NCI-H2107 treated with DMSO at 0.1 percent for 48 hours (cell line): Measurements from ENCODE around the gene PROX1.

Experiments
- DNase-seq: peaks from one replicate; lab custom pipeline; 2025; ENCODE audit not compliant: unreplicated experiment; lab: John Stamatoyannopoulos, UW

The PROX1 gene

GRCh38 chr1:214018386-214019268 is 30.9 kb downstream of the PROX1 start:
- DNase-seq = peak; percentile 94

- DNase-seq = peak; percentile 36
These were observed 31.7 kb downstream of the PROX1 start for GRCh38 chr1:214019499-214019898.

- DNase-seq = no peak
These were observed 33.5 kb downstream of the PROX1 start for GRCh38 chr1:214021321-214021720.

DNA sequence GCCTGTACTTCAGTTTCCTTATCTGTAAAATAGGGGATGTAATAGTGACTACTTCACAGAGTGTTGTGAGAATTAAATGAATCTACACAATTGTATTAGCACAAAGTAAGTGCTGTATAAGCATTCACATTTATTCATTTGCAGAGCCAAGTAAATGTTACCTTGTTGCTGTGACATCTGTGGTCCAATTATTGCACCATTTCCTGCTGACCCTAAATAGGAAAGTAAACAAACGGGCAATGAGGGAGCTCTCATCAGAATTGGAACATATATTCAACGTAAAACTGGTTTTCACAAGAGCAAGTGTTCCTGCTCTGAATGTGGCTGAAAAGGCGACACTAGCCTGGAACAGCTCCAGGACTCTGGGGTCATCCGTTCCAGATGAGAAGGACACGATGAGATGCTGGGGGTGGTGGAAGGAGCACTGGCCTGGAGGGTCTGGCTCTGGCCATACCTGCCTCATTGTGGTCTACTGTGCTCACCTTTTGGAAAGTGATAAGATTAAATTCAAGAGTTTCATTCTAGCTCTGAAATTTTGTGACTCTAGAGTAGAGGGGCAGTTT is 34.5 kb downstream of the PROX1 start:
- DNase-seq = no peak

DNA sequence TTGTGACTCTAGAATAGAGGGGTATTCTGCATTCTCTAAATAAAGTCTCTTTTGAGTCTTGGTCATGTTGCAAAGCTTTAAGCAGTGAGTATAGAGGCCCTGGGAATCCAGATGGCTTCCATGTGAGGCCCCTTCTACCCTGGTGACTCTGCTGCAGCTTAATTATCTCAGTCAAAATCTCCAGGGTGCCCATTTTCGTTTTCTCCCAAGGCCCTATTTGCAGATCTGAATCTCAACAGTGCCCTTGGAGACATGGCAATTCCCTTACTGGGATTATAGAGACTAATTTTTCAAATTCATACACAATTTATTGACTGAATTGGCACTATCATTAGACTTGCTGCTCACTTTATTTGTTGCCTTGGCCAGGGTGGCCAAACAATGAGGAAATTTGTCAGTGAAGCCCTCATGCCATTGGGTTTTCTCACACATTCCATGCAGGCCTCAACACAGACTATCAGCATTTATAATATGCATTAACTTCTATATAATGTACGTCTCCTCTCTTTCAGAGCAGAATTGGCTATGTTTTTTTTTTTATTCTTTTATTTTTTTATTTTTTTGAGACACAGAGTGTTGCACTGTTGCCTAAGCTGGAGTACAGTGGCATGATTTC is 35.1 kb downstream of the PROX1 start:
- DNase-seq = no peak

DNA sequence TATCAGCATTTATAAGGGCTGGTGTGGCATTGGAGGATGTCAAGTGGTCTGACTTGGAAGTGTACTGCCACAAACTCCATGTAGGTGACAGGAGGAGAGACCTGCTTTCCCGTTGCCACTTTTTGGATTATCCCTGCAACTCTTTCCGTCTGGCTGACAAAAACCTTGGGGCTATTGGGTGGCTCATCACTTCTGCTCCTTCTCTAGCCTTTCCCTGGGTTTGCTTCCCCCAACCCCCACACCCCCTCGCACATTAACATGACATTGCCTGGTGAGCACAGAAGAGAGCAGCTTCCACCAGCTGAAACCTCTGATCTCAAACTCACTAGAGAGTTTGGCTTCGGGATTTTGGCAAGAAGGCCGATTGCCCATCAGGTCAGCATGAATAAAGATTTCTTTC is 39.2 kb downstream of the PROX1 start:
- DNase-seq = no peak

DNA sequence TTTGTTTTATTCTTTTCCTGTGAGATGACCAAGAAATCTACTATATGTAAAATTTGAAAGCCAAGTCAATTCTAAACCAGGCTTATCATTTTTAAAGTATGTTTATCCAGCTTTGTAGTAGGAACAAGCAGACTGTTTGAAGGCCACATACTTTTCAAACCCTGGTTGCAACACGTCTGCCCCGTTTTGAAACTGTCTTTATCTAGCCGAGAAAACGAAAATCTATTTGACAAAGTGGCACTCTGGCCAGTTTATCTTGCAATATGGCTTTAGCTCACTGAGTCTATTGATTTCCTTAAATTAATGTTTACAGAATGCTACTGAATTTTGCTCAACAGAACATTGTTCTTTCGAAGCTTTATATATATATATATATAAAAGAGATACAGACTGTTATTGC is 39.7 kb downstream of the PROX1 start:
- DNase-seq = no peak

GRCh38 chr1:214028095-214028494 is 40.3 kb downstream of the PROX1 start:
- no peak for DNase-seq

DNA sequence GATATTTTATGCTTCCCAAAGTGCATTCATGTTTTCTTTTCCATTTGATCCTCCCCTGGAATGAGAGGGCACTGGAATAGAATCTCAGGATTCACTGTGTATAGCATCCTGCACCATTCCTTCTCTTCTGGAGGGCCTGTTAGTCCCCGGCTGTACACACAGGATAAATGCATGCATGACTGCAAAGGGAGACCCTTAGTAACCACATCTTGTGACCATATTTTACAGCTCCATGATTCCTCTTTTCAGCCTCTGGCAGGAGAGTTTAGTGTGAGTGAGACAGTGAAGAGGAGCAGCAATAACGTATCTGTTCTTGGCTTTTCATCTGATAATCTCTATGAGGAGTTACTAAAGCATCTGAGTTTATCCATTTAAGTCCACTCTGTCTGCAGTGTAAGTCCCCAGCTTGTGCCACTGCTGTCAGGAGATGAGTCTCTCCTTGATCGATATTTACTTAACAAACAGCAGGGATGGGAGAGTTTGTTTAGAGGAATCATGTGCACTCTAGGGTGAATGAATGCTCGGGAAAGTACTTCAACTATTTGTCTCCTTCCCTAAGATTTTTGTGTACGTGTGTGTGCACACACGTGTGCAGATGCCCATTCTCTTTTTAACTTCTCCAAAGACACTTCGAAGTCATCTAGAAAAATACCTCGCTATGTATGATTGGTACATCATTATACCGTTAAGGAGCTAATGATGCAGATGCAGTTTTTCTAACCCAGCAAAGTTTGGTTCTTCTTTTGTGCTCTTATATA is 41.1 kb downstream of the PROX1 start:
- no peak for DNase-seq

- no peak for DNase-seq
These were observed 42.0 kb downstream of the PROX1 start for GRCh38 chr1:214029796-214030195.

- DNase-seq = no peak
These were observed 43.5 kb downstream of the PROX1 start for GRCh38 chr1:214031267-214031650.

GRCh38 chr1:214037468-214037867 is 49.7 kb downstream of the PROX1 start:
- no peak for DNase-seq

DNA sequence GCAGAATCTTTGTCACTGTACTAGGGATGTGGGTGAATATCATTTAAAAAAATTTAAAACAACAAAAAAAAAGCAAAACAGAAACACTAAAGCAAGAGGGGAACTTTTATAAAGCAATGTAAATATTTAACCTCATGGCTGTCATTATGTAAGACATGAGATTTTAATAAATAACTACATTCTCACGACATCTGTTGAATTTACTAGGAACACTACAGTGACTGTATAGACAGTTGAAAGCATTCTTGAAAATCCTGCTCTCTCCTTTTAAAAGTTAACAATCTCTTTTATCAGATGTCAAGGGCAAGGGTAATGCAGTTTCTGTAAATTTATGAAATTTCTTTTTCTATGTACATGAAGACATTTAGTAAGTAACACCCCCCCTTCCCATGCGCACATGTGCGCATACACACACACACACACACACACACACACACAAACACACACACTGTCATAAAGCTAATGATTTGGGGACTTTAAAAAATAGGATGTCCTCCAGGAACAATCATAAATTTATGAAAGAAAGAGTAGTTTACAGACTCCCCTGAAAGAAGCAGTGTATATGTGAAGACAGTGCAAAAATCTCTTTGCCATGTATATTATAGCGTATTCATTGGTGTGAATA is 51.7 kb downstream of the PROX1 start:
- DNase-seq = no peak

GRCh38 chr1:214043167-214043566 is 55.4 kb downstream of the PROX1 start:
- DNase-seq = no peak

DNA sequence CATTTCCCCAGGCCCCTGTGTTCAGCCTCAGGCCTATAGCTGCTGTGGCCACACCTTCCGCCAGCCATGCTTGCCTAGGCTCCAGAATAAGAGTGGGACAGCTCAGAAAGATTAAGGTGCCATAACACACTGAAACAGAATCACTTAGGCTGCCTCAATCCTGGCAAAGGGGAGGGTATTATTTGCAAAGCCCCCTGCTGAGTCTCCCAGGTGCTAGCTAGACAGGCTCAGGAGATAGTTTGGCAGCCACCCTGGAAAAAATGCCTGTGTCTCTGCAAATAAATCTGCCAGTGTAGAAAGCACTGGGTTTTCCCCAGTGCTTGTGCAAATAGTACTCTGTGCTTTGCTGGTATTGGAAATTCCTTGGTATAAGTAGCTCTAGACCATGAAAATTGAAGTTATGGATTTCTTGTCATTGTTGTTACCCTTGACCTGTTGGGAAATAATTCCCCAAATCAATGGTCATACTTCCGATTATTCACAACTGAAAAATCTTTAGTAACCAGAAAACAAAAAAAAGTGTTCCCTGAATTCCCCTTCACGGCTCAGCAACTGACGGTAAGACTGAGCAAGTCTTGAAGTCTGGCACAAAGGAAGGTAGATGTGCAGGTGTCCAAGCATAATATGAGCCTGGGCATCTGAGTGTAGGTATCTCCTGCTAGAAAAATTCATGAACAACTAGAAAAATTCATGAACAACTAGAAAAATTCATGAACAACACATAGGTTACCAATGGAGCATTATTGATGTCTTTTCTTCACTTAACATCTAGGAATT is 56.9 kb downstream of the PROX1 start:
- no peak for DNase-seq

DNA sequence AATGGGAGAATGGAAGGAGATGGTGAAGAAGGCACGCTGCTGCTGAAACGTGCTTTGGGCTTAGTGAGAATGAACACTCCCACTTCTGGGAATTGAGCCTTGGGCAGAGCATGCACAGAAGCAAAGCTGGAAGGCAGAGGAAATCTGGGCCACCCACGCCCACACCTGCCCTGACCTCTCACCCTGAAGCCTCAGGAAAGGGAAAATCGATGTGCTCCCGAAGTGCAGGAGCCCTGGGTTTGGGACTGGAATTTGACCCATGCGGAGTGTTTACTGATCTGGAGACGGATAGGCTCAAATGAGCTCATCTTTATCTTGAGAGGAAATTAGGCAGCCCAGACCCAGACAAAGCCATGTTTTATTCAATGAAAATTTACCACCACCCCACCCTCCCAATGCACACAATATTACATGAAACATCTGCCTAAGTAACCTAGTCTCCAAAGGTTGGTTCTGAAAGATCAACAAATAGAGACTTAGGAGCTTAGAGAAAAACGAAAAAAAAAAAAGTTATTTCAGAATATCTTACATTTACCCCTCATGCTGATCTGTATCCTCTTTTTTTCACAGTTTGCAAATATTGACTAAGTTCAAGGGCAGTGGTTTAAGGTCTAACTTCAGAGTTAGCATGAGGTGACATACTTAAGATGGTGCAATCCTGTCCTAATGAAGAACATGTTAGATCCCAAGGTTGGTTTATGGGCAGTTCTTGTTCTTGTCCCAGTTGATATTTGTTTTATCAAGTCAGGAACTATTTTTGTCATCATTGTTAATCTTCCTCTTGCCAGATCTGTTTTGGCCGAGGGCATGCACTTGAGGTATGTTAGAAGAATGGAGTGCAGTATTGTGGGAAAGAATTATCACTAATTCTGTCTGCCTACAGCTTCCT is 63.0 kb downstream of the PROX1 start:
- no peak for DNase-seq

- no peak for DNase-seq
These were observed 64.0 kb downstream of the PROX1 start for GRCh38 chr1:214051786-214052185.

DNA sequence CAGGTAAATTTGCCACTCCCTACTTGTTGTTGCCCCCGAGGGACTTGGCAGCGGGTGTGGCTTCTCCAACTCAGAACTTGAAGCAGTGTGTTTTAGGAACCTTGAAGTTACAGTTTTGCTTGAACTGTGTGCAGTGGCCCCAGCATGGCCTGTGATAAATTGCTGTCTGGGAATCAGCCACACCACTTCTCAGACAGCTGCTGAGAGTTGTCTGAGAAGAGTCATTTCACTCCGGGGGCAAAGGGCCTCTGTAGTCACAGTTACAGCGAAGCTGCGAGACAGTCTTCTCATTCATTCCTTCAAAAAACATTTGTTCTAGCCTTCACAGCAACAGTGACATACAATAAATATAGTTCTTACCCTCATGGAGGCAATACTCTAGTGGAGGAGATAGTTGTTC is 70.3 kb downstream of the PROX1 start:
- no peak for DNase-seq

DNA sequence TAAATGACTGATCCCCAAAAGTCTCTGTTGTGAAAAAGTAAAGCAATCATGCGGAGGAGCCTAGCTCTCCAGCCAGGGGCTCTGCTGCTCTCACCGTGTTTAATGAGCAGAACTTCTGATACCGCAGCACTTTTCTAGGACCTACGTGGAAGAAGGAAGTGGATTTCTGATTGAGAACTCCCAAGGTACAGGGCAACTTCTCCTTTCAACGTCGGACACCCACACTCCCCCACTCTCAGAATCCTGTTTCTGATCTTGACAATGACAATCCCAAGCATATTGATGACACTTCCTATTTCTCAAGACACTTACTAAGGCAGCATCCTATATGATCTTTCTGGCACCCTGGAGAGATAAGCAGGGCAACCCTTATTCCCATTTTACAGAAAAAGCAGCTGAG is 78.4 kb downstream of the PROX1 start:
- DNase-seq = no peak
